Lung (tissue), 12 donors: Measurements from ENCODE around the gene POLR3E. TPM values are rescaled to one million over a fixed set of nuclear protein-coding genes. Genes with fewer than 3 reads are reported as not detected.

ENCODE experiments used
- ATAC-seq: fragments of 200-7000 bp; cut with Tn5 transposase; one replicate; pipeline ENCODE4 v1.9.1; 2020; ENCODE audit warnings: moderate number of reproducible peaks; ENCODE audit not compliant: insufficient read depth, low FRiP score
- DNase-seq, 3 donors: peaks; one replicate each; pipeline ENCODE4 v3.0.0-alpha.2; 2013 to 2017
- H3K27ac ChIP-seq, 2 donors: one replicate each; pipeline ENCODE4 v1.5.1; 2013; ENCODE audit warnings: mild to moderate bottlenecking in 2 of 2, moderate library complexity in 2 of 2, control low read depth in 1 of 2, inconsistent platforms in 1 of 2, low read depth in 1 of 2, low read length in 1 of 2
- H3K27me3 ChIP-seq, 3 donors: one replicate each; pipeline ENCODE4 v1.5.1; 2013; ENCODE audit warnings: low read length in 2 of 3; ENCODE audit not compliant: control insufficient read depth in 3 of 3, insufficient read depth in 3 of 3
- H3K36me3 ChIP-seq, 4 donors: one replicate each; pipeline ENCODE4 v1.5.1; 2013; ENCODE audit warnings: low read length in 4 of 4, mild to moderate bottlenecking in 1 of 4, moderate library complexity in 1 of 4; ENCODE audit not compliant: control insufficient read depth in 4 of 4, insufficient read depth in 4 of 4
- H3K4me1 ChIP-seq, 5 donors: one replicate each; pipeline ENCODE4 v1.5.1; 2013; ENCODE audit warnings: low read length in 5 of 5, mild to moderate bottlenecking in 2 of 5, moderate library complexity in 1 of 5; ENCODE audit not compliant: control insufficient read depth in 5 of 5, insufficient read depth in 5 of 5
- H3K4me3 ChIP-seq: one replicate; pipeline ENCODE4 v1.5.1; 2013; ENCODE audit warnings: mild to moderate bottlenecking, control low read depth, moderate library complexity
- H3K9ac ChIP-seq, 2 donors: one replicate each; pipeline ENCODE4 v1.5.1; 2013; ENCODE audit warnings: low read length in 2 of 2, control low read depth in 1 of 2; ENCODE audit not compliant: insufficient read depth in 1 of 2
- H3K9me3 ChIP-seq, 4 donors: one replicate each; pipeline ENCODE4 v1.5.1; 2013; ENCODE audit warnings: low read length in 3 of 4, mild to moderate bottlenecking in 1 of 4, moderate library complexity in 1 of 4; ENCODE audit not compliant: control insufficient read depth in 4 of 4, insufficient read depth in 3 of 4
- CTCF ChIP-seq: IDR thresholded peaks from 2 replicates; pipeline ENCODE4 v1.5.1; 2012; ENCODE audit warnings: mild to moderate bottlenecking; ENCODE audit errors: control extremely low read depth, extremely low read depth
- WGBS, 2 donors: extraction: QIAGEN DNeasy Blood & Tissue Kit; methylation state at CpG; one replicate each; pipeline ENCODE4 v1.1.7; 2013; 5-methylcytosine and 5-hydroxymethylcytosine counted together
- polyA plus RNA-seq, 2 donors: library from polyadenylated mRNA; stranded (reverse); fragments of 200-250 nt; gene quantifications; one replicate each; pipeline ENCODE4 v1.2.1, GENCODE V29; 2013
- total RNA-seq, 2 donors: library from RNA; depleted of rRNA in 1 of 2; stranded (reverse); fragments of >200 nt in 1 of 2; gene quantifications; one replicate each; pipeline ENCODE4 v1.2.1, GENCODE V29; 2014 to 2021
- donor health status: control.
- donor health status: control.
- donor health status: Bipolar disorder and iron deficiency.
- donor health status: healthy.
- donor health status: DM: yes; HTN: yes; CAD: no.

Gene POLR3E
- total and polyA plus RNA-seq, 4 donors: 23.2 to 44.3 (median 34.0) TPM

DNA sequence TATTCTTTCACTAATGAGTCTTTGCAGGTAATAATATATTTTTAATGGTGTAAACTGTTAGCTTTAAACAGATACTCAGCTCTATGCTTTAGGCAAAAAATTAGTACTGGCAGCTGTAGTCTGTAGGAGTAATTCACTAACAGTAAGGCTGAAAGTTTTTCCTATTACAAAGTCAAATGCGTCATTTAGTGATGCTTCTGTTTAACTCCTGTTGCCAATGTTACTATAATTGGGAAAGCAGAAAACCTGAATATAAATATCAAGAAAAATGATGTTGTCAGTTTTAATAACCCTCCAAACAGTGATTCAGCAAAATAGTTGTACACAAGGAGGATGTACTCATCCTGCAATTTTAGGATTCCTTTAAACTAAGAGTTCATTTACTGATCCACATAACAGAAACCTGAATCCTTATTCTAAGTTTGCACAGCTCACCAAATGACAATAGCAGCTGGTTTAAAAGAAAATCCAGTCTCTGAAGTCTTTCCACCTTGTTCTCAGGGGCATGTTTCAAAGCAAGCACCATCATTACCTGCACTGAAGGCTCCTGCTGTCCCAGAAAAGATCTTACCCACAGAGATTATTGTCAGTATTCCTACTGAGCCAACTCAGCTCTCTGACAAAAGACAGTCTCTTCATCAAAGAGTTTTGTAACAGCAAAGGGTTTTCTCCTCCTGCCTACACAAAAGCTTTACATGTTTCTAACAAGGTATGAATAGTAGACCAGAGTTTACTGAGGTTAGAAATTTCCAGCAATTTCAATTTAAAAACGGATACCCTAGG lies 73.0 kb downstream of the POLR3E start:
- Histone ChIP-seq H3K9me3 (no peaks in the 10 kb centered on the region), H3K4me3 (no peak overlapping the region), H3K27ac (peak overlapping the region in 1 of 2 donors; percentile 43), H3K9ac (no peak overlapping the region), H3K36me3 (no peaks in the 10 kb centered on the region), H3K27me3 (no peaks in the 10 kb centered on the region), H3K4me1 (peaks cover 0 to 38% (median 8%) of the 10 kb centered on the region in 5 donors)
- WGBS, 2 donors: 62 to 72% methylated on average over 2 of the region's 2 CpGs
- peak in 2 of 3 donors; percentile 20 to 42 for DNase-seq
- TF ChIP-seq CTCF: no peak
- no peak for ATAC-seq

DNA sequence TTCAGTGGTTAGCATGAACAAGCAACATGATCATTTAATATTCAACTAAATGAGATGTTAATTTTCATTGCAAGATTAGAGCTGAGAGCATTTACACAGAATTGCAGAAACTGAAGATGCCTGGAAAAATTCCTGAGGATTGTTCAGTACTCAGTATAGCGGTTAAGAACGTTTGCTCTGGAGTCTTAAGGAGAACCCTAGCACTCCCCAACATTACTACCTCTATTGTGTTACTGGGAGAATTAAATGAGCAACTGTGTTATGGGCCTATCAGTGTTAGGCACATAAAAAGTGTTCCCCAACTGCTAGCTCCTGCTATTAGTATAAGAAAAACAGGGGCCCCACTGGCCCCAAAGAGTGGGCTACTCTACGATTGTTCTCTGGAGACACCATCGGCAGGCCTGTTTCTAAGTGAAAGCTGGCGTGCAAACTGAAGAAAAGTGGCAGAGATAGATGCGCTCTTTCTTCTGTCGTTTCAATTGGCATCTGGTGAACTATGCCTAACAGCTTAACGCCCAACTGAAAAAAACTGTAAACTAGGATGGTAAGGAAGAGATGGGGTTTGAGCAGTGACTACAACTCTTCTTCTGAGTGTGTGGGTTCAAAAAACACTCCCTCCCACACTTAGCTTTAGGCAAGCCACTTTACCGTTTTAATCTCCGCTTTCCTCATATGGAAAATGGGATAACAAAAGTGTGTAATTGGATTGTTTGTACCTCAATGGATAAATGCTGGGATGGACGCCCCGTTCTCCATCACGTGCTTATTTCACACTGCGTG lies 75.9 kb downstream of the POLR3E start:
- H3K4me3 ChIP-seq: peak overlapping the region; percentile 88
- no peak overlapping the region for H3K27ac ChIP-seq
- ATAC-seq (no peak), DNase-seq (no peak)
- H3K4me1 ChIP-seq: peaks cover 0 to 42% (median 10%) of the 10 kb centered on the region in 5 donors
- TF ChIP-seq CTCF: no peak
- no peaks in the 10 kb centered on the region for H3K27me3 ChIP-seq
- H3K36me3 ChIP-seq: no peaks in the 10 kb centered on the region
- WGBS, 2 donors: 41 to 58% methylated on average over 14 of the region's 14 CpGs
- peak overlapping the region in 1 of 2 donors; percentile 16 for H3K9ac ChIP-seq
- no peaks in the 10 kb centered on the region for H3K9me3 ChIP-seq

- WGBS, 2 donors: 1 to 4% methylated on average over 49 to 51 of the region's 51 CpGs
- no peaks in the 10 kb centered on the region for H3K27me3 ChIP-seq
- TF ChIP-seq CTCF: no peak
- no peaks in the 10 kb centered on the region for H3K9me3 ChIP-seq
- no peaks in the 10 kb centered on the region for H3K36me3 ChIP-seq
- H3K9ac ChIP-seq: peak overlapping the region; percentile 16 to 29
- H3K4me3 ChIP-seq: peak overlapping the region; percentile 88
- peaks cover 0 to 42% (median 10%) of the 10 kb centered on the region in 5 donors for H3K4me1 ChIP-seq
- ATAC-seq (no peak), DNase-seq (peak; percentile 32 to 43 (median 42))
- peak overlapping the region; percentile 72 to 85 for H3K27ac ChIP-seq
These were observed 76.6 kb downstream of the POLR3E start for GRCh38 chr16:22373662-22374310.
